Ishikawa (cell line): Measurements from ENCODE around the gene NOP56.

Experiments used
- CEBPB ChIP-seq: IDR thresholded peaks from 2 replicates; pipeline ENCODE4 v1.6.1; 2012
- CREB1 ChIP-seq: IDR thresholded peaks from 2 replicates; pipeline ENCODE4 v1.6.1; 2012; ENCODE audit warnings: low read depth
- EGR1 ChIP-seq: IDR thresholded peaks from 2 replicates; pipeline ENCODE4 v1.6.1; 2012
- EP300 ChIP-seq: IDR thresholded peaks from 2 replicates; pipeline ENCODE4 v1.6.1; 2012; ENCODE audit warnings: borderline replicate concordance
- FOXM1 ChIP-seq: IDR thresholded peaks from 2 replicates; pipeline ENCODE4 v1.6.1; 2012; ENCODE audit warnings: low read depth, borderline replicate concordance
- NFIC ChIP-seq: IDR thresholded peaks from 2 replicates; pipeline ENCODE4 v1.6.1; 2012
- RAD21 ChIP-seq: IDR thresholded peaks from 2 replicates; pipeline ENCODE4 v1.6.1; 2012; ENCODE audit warnings: low read depth
- TAF1 ChIP-seq: IDR thresholded peaks from 2 replicates; pipeline ENCODE4 v1.6.1; 2012; ENCODE audit warnings: low read depth, mild to moderate bottlenecking
- TCF12 ChIP-seq: IDR thresholded peaks from 2 replicates; pipeline ENCODE4 v1.6.1; 2012; ENCODE audit warnings: low read depth
- TEAD4 ChIP-seq: IDR thresholded peaks from 2 replicates; pipeline ENCODE4 v1.6.1; 2012
- USF1 ChIP-seq: IDR thresholded peaks from 2 replicates; pipeline ENCODE4 v1.6.1; 2012
- YY1 ChIP-seq: IDR thresholded peaks from 2 replicates; pipeline ENCODE4 v1.6.1; 2012; ENCODE audit warnings: low read depth
- ZBTB7A ChIP-seq: IDR thresholded peaks from 2 replicates; pipeline ENCODE4 v1.6.1; 2012; ENCODE audit warnings: low read depth
- TF ChIP-seq, protein P1 (sequence below): IDR thresholded peaks from 2 replicates; pipeline ENCODE4 v1.6.1; 2012; ENCODE audit warnings: low read depth, mild to moderate bottlenecking
- TF ChIP-seq, protein P2 (sequence below): IDR thresholded peaks from 2 replicates; pipeline ENCODE4 v1.6.1; 2012

NOP56 gene

GRCh38 chr20:2694519-2694918 lies 42.1 kb downstream of the NOP56 start:
- TF ChIP-seq CREB1 (no peak), RAD21 (no peak), FOXM1 (no peak), TAF1 (no peak), YY1 (no peak)

DNA sequence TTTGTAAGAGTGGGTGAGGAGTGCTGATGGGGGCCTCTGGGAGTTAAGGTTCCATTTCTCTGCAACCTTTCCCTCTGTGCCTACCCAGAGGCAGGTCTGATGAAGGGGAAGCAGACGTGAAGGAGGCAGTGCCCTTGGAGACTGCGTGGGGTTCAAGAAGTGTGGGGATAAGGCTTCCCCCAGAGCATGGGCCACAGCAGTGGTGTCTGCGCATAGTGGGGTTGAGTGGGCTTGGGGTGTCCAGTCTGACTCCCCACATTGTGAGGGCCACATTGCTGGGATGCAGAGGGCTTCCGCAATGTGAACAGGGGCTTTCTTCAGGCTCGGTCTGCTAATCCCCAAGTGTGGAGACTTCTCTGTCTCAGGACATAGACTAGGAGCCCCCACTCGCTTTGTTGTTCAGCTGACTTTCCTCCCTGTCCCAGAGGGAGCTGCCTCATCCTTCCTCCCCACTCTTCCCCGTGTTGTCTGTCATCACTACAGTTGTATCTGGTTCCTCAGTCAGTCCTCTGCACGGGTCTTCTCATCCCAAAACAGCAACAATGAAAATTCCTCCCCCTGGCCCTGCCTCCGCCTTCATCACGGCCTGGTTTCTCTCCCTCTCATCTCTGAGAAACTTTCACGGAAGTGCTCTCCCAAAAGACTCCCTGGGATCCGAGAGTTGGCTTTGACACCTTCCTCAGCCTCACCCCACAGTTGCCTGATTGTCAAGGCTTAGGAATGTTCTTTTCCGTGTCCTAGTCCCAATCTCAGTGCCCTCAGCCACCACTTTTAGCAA lies 43.0 kb downstream of the NOP56 start:
- TF ChIP-seq FOXM1 (no peak), ZBTB7A (no peak), TEAD4 (no peak), CREB1 (no peak), TCF12 (no peak), EP300 (no peak), USF1 (no peak), RAD21 (no peak), YY1 (no peak), CEBPB (no peak), TAF1 (no peak), NFIC (no peak), EGR1 (no peak)
- TF ChIP-seq, protein P1, sequence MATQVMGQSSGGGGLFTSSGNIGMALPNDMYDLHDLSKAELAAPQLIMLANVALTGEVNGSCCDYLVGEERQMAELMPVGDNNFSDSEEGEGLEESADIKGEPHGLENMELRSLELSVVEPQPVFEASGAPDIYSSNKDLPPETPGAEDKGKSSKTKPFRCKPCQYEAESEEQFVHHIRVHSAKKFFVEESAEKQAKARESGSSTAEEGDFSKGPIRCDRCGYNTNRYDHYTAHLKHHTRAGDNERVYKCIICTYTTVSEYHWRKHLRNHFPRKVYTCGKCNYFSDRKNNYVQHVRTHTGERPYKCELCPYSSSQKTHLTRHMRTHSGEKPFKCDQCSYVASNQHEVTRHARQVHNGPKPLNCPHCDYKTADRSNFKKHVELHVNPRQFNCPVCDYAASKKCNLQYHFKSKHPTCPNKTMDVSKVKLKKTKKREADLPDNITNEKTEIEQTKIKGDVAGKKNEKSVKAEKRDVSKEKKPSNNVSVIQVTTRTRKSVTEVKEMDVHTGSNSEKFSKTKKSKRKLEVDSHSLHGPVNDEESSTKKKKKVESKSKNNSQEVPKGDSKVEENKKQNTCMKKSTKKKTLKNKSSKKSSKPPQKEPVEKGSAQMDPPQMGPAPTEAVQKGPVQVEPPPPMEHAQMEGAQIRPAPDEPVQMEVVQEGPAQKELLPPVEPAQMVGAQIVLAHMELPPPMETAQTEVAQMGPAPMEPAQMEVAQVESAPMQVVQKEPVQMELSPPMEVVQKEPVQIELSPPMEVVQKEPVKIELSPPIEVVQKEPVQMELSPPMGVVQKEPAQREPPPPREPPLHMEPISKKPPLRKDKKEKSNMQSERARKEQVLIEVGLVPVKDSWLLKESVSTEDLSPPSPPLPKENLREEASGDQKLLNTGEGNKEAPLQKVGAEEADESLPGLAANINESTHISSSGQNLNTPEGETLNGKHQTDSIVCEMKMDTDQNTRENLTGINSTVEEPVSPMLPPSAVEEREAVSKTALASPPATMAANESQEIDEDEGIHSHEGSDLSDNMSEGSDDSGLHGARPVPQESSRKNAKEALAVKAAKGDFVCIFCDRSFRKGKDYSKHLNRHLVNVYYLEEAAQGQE, result no peak
- TF ChIP-seq, protein P2, sequence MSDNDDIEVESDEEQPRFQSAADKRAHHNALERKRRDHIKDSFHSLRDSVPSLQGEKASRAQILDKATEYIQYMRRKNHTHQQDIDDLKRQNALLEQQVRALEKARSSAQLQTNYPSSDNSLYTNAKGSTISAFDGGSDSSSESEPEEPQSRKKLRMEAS, result no peak

GRCh38 chr20:2696646-2697045 lies 44.2 kb downstream of the NOP56 start:
- TF ChIP-seq, protein P1, result no peak
- TF ChIP-seq EGR1, result no peak
- TF ChIP-seq FOXM1, result no peak
- no peak for TF ChIP-seq NFIC
- TF ChIP-seq TAF1, result no peak
- no peak for TF ChIP-seq RAD21
- no peak for TF ChIP-seq CREB1
- TF ChIP-seq TEAD4, result no peak
- no peak for TF ChIP-seq TCF12
- no peak for TF ChIP-seq USF1
- TF ChIP-seq, protein P2, result no peak
- no peak for TF ChIP-seq YY1
- no peak for TF ChIP-seq EP300
- TF ChIP-seq ZBTB7A, result no peak

DNA sequence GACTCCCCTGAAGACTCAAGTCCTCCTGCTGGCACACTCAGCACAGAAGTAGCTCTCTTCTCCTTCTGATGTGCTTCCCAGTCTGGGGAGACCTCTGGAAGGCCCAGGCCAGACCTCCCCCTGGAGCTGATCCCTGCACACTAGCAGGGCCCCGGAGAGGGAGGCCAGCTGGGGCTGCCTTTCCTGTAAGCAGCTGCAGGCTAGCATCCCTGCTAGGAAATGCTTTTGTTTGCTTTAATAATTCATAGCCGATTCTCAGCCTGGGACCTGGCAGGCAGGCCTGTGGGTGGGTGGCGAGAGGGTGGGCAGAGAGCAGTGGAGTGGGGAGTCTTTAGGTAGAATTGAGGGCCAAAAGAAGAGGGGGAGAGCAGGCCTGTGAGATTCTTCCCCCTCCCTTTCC lies 45.3 kb downstream of the NOP56 start:
- TF ChIP-seq CREB1 (no peak), USF1 (no peak), EP300 (no peak), ZBTB7A (no peak), YY1 (no peak), NFIC (no peak), CEBPB (no peak), RAD21 (no peak)
- TF ChIP-seq, protein P1, result no peak
- TF ChIP-seq, protein P2, result no peak
